ENCODE results near the gene TMEM232. TPM values are rescaled to one million over a fixed set of nuclear protein-coding genes. Genes with fewer than 3 reads are reported as not detected.

The TMEM232 gene
- total RNA-seq, 2 experiments from 2014 or later: 1.5 to 2.9 TPM

DNA sequence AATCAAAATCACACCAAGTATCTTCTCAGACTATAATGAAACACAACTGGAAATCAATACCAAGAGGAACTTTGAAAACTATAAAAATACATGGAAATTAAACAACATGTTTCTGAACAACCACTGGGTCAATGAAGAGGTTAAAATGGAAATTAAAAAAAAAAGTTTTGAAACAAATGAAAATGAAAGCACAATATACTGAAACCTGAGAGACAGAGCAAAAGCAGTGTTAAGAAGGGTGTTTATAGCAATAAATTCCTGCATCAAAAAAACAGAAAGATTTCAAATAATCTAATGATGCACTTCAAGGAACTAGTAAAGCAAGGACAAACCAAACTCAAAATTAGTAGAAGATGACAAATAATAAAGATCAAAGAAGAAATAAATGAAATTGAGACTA is 92.0 kb downstream of the TMEM232 start:
- no peaks in the 10 kb centered on the region for H3K9me3 ChIP-seq (ENCODE audit: low read length)
- no peak overlapping the region for H3K4me3 ChIP-seq (ENCODE audit: low read depth, low read length, poor library complexity, severe bottlenecking)
- no peak for DNase-seq (ENCODE audit: low spot score)
- H4K20me1 ChIP-seq (ENCODE audit: insufficient read depth, low read length): no peaks in the 10 kb centered on the region
- BruUV-seq (replicated peaks): no TSS peak
- no peaks in the 10 kb centered on the region for H3K9me2 ChIP-seq (ENCODE audit: insufficient read depth, low read length)
- TF ChIP-seq, protein P1, sequence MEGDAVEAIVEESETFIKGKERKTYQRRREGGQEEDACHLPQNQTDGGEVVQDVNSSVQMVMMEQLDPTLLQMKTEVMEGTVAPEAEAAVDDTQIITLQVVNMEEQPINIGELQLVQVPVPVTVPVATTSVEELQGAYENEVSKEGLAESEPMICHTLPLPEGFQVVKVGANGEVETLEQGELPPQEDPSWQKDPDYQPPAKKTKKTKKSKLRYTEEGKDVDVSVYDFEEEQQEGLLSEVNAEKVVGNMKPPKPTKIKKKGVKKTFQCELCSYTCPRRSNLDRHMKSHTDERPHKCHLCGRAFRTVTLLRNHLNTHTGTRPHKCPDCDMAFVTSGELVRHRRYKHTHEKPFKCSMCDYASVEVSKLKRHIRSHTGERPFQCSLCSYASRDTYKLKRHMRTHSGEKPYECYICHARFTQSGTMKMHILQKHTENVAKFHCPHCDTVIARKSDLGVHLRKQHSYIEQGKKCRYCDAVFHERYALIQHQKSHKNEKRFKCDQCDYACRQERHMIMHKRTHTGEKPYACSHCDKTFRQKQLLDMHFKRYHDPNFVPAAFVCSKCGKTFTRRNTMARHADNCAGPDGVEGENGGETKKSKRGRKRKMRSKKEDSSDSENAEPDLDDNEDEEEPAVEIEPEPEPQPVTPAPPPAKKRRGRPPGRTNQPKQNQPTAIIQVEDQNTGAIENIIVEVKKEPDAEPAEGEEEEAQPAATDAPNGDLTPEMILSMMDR (conservative IDR thresholded peaks at IDR 0.05; ENCODE audit: low read length): no peak
- TF ChIP-seq EZH2phosphoT487 (IDR thresholded peaks at IDR 0.05; ENCODE audit: borderline replicate concordance, low read depth, low read length): no peak
- H3K36me3 ChIP-seq (ENCODE audit: insufficient read depth, low read length): no peaks in the 10 kb centered on the region
- no peak overlapping the region for H3K27ac ChIP-seq (ENCODE audit: low read depth, low read length, poor library complexity, severe bottlenecking)
- intact Hi-C loops (cut with micrococcal nuclease; ENCODE audit: unreplicated experiment): no loop called here
- H3K4me2 ChIP-seq (ENCODE audit: low read length): no peak overlapping the region
- no peaks in the 10 kb centered on the region for H3K79me2 ChIP-seq (ENCODE audit: insufficient read depth, low read depth, low read length)
- H2AFZ ChIP-seq (ENCODE audit: low read length): no peak overlapping the region
- ChIA-PET POLR2A (no interaction called here), CTCF (ENCODE audit: unreplicated experiment) (no interaction called here)
- no peaks in the 10 kb centered on the region for H3K4me1 ChIP-seq (ENCODE audit: insufficient read depth, low read length, poor library complexity, severe bottlenecking)

DNA sequence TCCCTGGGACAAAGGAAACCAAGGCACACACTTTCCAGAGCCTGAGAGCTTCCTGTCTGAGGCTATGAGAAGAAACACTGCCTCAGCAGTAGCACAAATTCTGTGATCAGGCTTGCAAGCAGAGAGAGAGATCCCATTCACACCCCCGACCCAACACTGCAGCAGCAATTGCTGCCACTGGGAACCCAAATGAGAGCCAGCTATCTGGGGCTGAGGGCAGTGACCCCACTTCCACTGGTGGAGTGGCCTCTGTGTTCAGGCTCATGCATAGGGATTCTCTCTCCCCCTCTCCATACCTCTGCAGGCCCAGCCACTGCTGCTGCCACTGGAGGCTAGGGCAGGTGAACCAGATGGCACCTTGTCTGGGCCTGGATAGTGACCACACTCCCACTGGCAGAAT is 95.2 kb downstream of the TMEM232 start:
- intact Hi-C loops (cut with micrococcal nuclease; ENCODE audit: unreplicated experiment): no loop called here
- Histone ChIP-seq H3K36me3 (ENCODE audit: insufficient read depth, low read length) (no peaks in the 10 kb centered on the region), H4K20me1 (ENCODE audit: insufficient read depth, low read length) (no peaks in the 10 kb centered on the region), H3K9me2 (ENCODE audit: insufficient read depth, low read length) (no peaks in the 10 kb centered on the region), H3K4me1 (ENCODE audit: insufficient read depth, low read length, poor library complexity, severe bottlenecking) (no peaks in the 10 kb centered on the region), H3K79me2 (ENCODE audit: insufficient read depth, low read depth, low read length) (no peaks in the 10 kb centered on the region), H3K4me3 (ENCODE audit: low read depth, low read length, poor library complexity, severe bottlenecking) (no peak overlapping the region), H3K9me3 (ENCODE audit: low read length) (no peaks in the 10 kb centered on the region), H3K4me2 (ENCODE audit: low read length) (no peak overlapping the region), H2AFZ (ENCODE audit: low read length) (no peak overlapping the region), H3K27ac (ENCODE audit: low read depth, low read length, poor library complexity, severe bottlenecking) (no peak overlapping the region)
- ChIA-PET POLR2A (interaction anchor here (1.0 kb wide), 1 partner anchor 11 kb away, joined by 4 read pairs; no protein-coding TSS in a partner anchor), CTCF (ENCODE audit: unreplicated experiment) (no interaction called here)
- DNase-seq (ENCODE audit: low spot score): no peak
- TF ChIP-seq, protein P1 (conservative IDR thresholded peaks at IDR 0.05; ENCODE audit: low read length): no peak
- TF ChIP-seq EZH2phosphoT487 (IDR thresholded peaks at IDR 0.05; ENCODE audit: borderline replicate concordance, low read depth, low read length): no peak
- no TSS peak for BruUV-seq (replicated peaks)

DNA sequence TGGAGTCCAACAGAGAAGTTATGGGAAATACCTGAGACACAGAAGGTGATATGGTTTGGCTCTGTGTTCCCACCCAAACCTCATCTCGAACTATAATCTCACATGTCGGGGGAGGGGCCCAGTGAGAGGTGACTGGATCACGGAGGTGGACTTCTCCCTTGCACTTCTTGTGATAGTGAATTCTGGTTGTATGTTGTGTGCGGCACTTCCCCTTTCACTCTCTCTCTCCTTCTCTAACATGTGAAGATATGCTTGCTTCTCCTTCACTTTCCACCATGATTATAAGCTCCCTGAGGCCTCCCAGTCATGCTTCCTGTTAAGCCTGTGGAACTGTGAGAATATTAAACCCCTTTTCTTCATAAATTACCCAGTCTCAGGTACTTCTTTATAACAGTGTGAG is 96.1 kb downstream of the TMEM232 start:
- Histone ChIP-seq H3K27ac (ENCODE audit: low read depth, low read length, poor library complexity, severe bottlenecking) (no peak overlapping the region), H3K4me1 (ENCODE audit: insufficient read depth, low read length, poor library complexity, severe bottlenecking) (no peaks in the 10 kb centered on the region), H3K4me2 (ENCODE audit: low read length) (no peak overlapping the region), H3K79me2 (ENCODE audit: insufficient read depth, low read depth, low read length) (no peaks in the 10 kb centered on the region), H3K36me3 (ENCODE audit: insufficient read depth, low read length) (no peaks in the 10 kb centered on the region), H3K4me3 (ENCODE audit: low read depth, low read length, poor library complexity, severe bottlenecking) (no peak overlapping the region), H3K9me3 (ENCODE audit: low read length) (no peaks in the 10 kb centered on the region), H3K9me2 (ENCODE audit: insufficient read depth, low read length) (no peaks in the 10 kb centered on the region), H4K20me1 (ENCODE audit: insufficient read depth, low read length) (no peaks in the 10 kb centered on the region), H2AFZ (ENCODE audit: low read length) (no peak overlapping the region)
- DNase-seq (ENCODE audit: low spot score): no peak
- intact Hi-C loops (cut with micrococcal nuclease; ENCODE audit: unreplicated experiment): no loop called here
- CTCF ChIA-PET (ENCODE audit: unreplicated experiment): no interaction called here
- POLR2A ChIA-PET: interaction anchor here (0.7 kb wide), 1 partner anchor 8 kb away, joined by 3 read pairs; no protein-coding TSS in a partner anchor
- no TSS peak for BruUV-seq (replicated peaks)
- TF ChIP-seq, protein P1 (conservative IDR thresholded peaks at IDR 0.05; ENCODE audit: low read length): no peak
- TF ChIP-seq EZH2phosphoT487 (IDR thresholded peaks at IDR 0.05; ENCODE audit: borderline replicate concordance, low read depth, low read length): no peak

Measured in OCI-LY7 (cell line).